K562 (cell line): Measurements from ENCODE around the gene ROM1. TPM values are rescaled to one million over a fixed set of nuclear protein-coding genes. Genes with fewer than 3 reads are reported as not detected.

ENCODE experiments used
- BCOR ChIP-seq: fragments of 450-650 bp; IDR thresholded peaks from 2 replicates; pipeline ENCODE4 v1.6.1; 2016
- BHLHE40 ChIP-seq: IDR thresholded peaks from 2 replicates; pipeline ENCODE4 v1.6.1; 2011; ENCODE audit warnings: low read length, improper control_type of control experiment
- CREB1 ChIP-seq, 2 experiments: sonication (generic) in 1 of 2; formaldehyde crosslinking in 1 of 2; IDR thresholded peaks; 2 replicates each; pipeline versions ENCODE4 v1.6.1 to v1.8.0; 2012 to 2022; ENCODE audit warnings: inconsistent platforms in 1 of 2, mild to moderate bottlenecking in 1 of 2, missing genetic modification reagents in 1 of 2, moderate library complexity in 1 of 2
- CTBP1 ChIP-seq: fragments of 450-650 bp; IDR thresholded peaks from 2 replicates; pipeline ENCODE4 v1.6.1; 2016; ENCODE audit warnings: borderline replicate concordance
- ETV1 ChIP-seq: fragments of 450-650 bp; conservative IDR thresholded peaks from 2 replicates; pipeline ENCODE4 v1.6.1; 2016; ENCODE audit warnings: missing genetic modification characterization, control low read depth, low read depth, missing compliant biosample characterization
- HMGN3 ChIP-seq: IDR thresholded peaks from 2 replicates; pipeline ENCODE4 v1.6.1; 2011; ENCODE audit warnings: borderline replicate concordance, low read depth, mild to moderate bottlenecking, mixed read lengths, low read length; ENCODE audit not compliant: insufficient read length; ENCODE audit errors: extremely low read depth
- MED1 ChIP-seq: sonication (generic); formaldehyde crosslinking; IDR thresholded peaks from 2 replicates; pipeline ENCODE4 v1.8.1; 2023; ENCODE audit warnings: missing genetic modification reagents, borderline replicate concordance
- MYNN ChIP-seq, 2 experiments: sonication (generic); formaldehyde crosslinking in 1 of 2; IDR thresholded peaks; 2 replicates each; pipeline versions ENCODE4 v1.5.0 to v1.6.1; 2016 to 2020; ENCODE audit warnings: antibody characterized with exemption in 1 of 2, missing genetic modification reagents in 1 of 2
- NFIX ChIP-seq: fragments of 250-450 bp; sonication (Bioruptor Pico); IDR thresholded peaks from 2 replicates; pipeline ENCODE4 v1.4.0; 2020; ENCODE audit warnings: low read depth, mild to moderate bottlenecking, moderate library complexity
- NR2C2 ChIP-seq, 2 experiments: fragments of 200-800 bp in 1 of 2; sonication (Bioruptor generic) in 1 of 2; sonication (generic) in 1 of 2; formaldehyde crosslinking in 1 of 2; IDR thresholded peaks; 2 replicates each; pipeline versions ENCODE4 v1.6.1 to v1.8.0; 2016 to 2022; ENCODE audit warnings: mild to moderate bottlenecking in 1 of 2, missing compliant biosample characterization in 1 of 2, missing genetic modification characterization in 1 of 2, missing genetic modification reagents in 1 of 2
- POLR2G ChIP-seq: fragments of 200-400 bp; formaldehyde crosslinking; IDR thresholded peaks from 2 replicates; pipeline ENCODE4 v1.6.1; 2017; ENCODE audit warnings: low read depth, mild to moderate bottlenecking, antibody characterized with exemption, low read length, moderate library complexity
- PTRF ChIP-seq: fragments of 450-650 bp; IDR thresholded peaks from 2 replicates; pipeline ENCODE4 v1.6.1; 2016; ENCODE audit warnings: mild to moderate bottlenecking, missing genetic modification characterization, missing compliant biosample characterization
- RNF2 ChIP-seq: sonication (generic); IDR thresholded peaks from 2 replicates; pipeline ENCODE4 v1.6.1; 2016
- SMARCE1 ChIP-seq: fragments of 450-650 bp; IDR thresholded peaks from 2 replicates; pipeline ENCODE4 v1.7.1; 2016; ENCODE audit warnings: mild to moderate bottlenecking
- ZKSCAN3 ChIP-seq: fragments of 250-450 bp; sonication (Bioruptor Pico); IDR thresholded peaks from 2 replicates; pipeline ENCODE4 v1.4.0; 2020
- ZNF184 ChIP-seq: sonication (generic); formaldehyde crosslinking; IDR thresholded peaks from 2 replicates; pipeline ENCODE4 v1.5.0; 2020; ENCODE audit warnings: missing genetic modification reagents
- ZNF41 ChIP-seq: fragments of 250-450 bp; sonication (Bioruptor Pico); conservative IDR thresholded peaks from 2 replicates; pipeline ENCODE4 v1.4.0; 2020; ENCODE audit warnings: mild to moderate bottlenecking
- polyA plus RNA-seq, 8 experiments: library from polyadenylated mRNA; depleted of rRNA in 4 of 8; stranded (reverse) in 5 of 8; unstranded in 3 of 8; fragments of >200 nt; fragmentation: Nextera tagmentation in 2 of 8; fragmentation: Illumina TruSeq in 1 of 8; extraction: Ambion mirVana in 2 of 8; extraction: Trizol in 1 of 8; gene quantifications; 2 replicates each; pipeline versions ENCODE4 v1.2.1 to v1.2.3, GENCODE V29; 2011 to 2014; ENCODE audit warnings: inconsistent platforms in 1 of 8, missing spikeins in 1 of 8
- total RNA-seq, 7 experiments: library from RNA; depleted of rRNA in 6 of 7; stranded (reverse); fragments of >200 nt in 6 of 7; fragmentation: Illumina TruSeq in 2 of 7; extraction: Trizol in 2 of 7; gene quantifications; 2 replicates each; pipeline versions ENCODE4 v1.2.1 to v1.2.3, GENCODE V29; 2011 to 2021; ENCODE audit warnings: low replicate concordance in 1 of 7
- TF ChIP-seq, protein P1 (sequence below): fragments of 450-650 bp; IDR thresholded peaks from 2 replicates; pipeline ENCODE4 v1.6.1; 2016; ENCODE audit warnings: low read depth
- TF ChIP-seq, protein P2 (sequence below): fragments of 250-450 bp; sonication (Bioruptor Pico); IDR thresholded peaks from 2 replicates; pipeline ENCODE4 v1.8.0; 2021; ENCODE audit warnings: mild to moderate bottlenecking, moderate library complexity

The ROM1 gene
- total and polyA plus RNA-seq, 9 of the 15 experiments (the other 6 are each of a cell fraction or from before 2014, with no cell fraction given) = 0.75 to 4.0 (median 2.6) TPM

DNA sequence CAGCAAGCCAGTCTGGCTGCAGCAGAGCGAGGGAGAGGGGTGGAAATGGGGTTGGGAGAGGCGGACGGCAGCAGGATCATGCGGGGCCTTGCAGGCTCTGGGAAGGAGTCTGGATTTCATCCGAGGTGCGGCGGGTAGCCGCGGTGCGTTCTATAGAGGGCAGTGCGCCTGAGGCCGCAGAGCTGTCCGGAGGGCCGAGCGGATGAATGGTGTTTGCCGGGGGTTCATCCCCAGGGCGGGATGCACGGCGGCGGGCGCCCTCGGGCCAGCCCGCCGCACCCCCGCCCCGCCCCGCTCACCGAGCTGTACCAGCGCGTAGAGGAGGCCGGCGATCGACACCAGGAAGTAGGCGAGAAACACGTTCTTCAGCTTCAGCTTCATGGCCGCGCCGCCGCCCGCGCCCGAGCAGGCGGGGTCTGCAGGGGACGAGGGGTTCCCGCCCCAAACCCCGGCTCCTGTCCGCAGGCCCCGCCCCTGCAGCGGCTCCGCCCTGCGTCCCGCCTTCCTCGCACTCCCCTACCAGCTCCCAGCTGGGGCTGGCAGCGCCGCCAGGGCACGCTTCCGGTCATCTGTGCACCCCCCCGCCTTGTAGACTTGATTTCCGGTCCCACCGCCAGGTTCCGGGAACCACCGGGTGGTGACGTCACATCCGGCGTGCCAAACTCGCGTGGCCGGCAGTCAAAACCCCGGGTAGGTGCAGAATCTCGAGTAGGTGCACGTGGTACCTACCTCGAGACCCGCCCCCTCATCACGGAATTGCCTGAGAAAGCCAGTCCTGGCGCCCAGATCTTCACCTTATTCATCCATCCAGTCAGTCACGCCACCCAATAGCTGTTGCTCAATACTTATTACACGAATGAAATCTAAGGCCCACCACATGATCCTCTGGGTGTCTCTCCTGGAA, 8.8 kb downstream of the ROM1 start, which contains the start of gene B3GAT3 (continued):
- peak; percentile 99 for TF ChIP-seq ETV1 (tag)
- TF ChIP-seq, protein P1, sequence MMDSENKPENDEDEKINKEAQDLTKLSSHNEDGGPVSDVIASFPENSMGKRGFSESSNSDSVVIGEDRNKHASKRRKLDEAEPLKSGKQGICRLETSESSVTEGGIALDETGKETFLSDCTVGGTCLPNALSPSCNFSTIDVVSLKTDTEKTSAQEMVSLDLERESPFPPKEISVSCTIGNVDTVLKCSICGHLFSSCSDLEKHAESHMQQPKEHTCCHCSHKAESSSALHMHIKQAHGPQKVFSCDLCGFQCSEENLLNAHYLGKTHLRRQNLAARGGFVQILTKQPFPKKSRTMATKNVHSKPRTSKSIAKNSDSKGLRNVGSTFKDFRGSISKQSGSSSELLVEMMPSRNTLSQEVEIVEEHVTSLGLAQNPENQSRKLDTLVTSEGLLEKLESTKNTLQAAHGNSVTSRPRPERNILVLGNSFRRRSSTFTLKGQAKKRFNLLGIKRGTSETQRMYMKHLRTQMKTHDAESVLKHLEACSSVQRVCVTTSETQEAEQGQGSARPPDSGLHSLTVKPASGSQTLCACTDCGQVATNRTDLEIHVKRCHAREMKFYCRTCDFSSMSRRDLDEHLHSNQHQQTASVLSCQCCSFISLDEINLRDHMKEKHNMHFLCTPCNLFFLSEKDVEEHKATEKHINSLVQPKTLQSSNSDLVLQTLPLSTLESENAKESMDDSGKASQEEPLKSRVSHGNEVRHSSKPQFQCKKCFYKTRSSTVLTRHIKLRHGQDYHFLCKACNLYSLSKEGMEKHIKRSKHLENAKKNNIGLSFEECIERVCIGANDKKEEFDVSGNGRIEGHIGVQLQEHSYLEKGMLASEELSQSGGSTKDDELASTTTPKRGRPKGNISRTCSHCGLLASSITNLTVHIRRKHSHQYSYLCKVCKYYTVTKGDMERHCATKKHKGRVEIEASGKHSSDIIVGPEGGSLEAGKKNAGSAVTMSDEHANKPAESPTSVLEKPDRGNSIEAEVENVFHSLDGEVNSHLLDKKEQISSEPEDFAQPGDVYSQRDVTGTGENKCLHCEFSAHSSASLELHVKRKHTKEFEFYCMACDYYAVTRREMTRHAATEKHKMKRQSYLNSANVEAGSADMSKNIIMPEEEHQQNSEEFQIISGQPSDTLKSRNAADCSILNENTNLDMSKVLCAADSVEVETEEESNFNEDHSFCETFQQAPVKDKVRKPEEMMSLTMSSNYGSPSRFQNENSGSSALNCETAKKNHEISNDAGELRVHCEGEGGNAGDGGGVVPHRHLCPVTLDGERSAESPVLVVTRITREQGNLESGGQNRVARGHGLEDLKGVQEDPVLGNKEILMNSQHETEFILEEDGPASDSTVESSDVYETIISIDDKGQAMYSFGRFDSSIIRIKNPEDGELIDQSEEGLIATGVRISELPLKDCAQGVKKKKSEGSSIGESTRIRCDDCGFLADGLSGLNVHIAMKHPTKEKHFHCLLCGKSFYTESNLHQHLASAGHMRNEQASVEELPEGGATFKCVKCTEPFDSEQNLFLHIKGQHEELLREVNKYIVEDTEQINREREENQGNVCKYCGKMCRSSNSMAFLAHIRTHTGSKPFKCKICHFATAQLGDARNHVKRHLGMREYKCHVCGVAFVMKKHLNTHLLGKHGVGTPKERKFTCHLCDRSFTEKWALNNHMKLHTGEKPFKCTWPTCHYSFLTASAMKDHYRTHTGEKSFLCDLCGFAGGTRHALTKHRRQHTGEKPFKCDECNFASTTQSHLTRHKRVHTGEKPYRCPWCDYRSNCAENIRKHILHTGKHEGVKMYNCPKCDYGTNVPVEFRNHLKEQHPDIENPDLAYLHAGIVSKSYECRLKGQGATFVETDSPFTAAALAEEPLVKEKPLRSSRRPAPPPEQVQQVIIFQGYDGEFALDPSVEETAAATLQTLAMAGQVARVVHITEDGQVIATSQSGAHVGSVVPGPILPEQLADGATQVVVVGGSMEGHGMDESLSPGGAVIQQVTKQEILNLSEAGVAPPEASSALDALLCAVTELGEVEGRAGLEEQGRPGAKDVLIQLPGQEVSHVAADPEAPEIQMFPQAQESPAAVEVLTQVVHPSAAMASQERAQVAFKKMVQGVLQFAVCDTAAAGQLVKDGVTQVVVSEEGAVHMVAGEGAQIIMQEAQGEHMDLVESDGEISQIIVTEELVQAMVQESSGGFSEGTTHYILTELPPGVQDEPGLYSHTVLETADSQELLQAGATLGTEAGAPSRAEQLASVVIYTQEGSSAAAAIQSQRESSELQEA = no peak
- TF ChIP-seq, protein P2, sequence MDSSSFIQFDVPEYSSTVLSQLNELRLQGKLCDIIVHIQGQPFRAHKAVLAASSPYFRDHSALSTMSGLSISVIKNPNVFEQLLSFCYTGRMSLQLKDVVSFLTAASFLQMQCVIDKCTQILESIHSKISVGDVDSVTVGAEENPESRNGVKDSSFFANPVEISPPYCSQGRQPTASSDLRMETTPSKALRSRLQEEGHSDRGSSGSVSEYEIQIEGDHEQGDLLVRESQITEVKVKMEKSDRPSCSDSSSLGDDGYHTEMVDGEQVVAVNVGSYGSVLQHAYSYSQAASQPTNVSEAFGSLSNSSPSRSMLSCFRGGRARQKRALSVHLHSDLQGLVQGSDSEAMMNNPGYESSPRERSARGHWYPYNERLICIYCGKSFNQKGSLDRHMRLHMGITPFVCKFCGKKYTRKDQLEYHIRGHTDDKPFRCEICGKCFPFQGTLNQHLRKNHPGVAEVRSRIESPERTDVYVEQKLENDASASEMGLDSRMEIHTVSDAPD (CRISPR knock-in tag) = no peak
- peak; percentile 91 for TF ChIP-seq CREB1 (IDR thresholded peaks at IDR 0.05)
- TF ChIP-seq CREB1 (CRISPR knock-in tag; IDR thresholded peaks at IDR 0.05) = peak; percentile 96
- no peak for TF ChIP-seq ZNF41 (CRISPR knock-in tag)
- TF ChIP-seq RNF2 = peak; percentile 75
- TF ChIP-seq NR2C2 (CRISPR knock-in tag; IDR thresholded peaks at IDR 0.05) = no peak
- TF ChIP-seq NR2C2 (tag; IDR thresholded peaks at IDR 0.05) = peak; percentile 82
- TF ChIP-seq ZKSCAN3 (CRISPR knock-in tag) = no peak
- no peak for TF ChIP-seq ZNF184 (CRISPR knock-in tag)
- TF ChIP-seq CTBP1 = peak; percentile 90
- TF ChIP-seq SMARCE1 = 0 out of 2 replicates have a peak, but pooled peaks have one; percentile 25
- peak; percentile 93 for TF ChIP-seq MYNN (IDR thresholded peaks at IDR 0.05)
- no peak for TF ChIP-seq MYNN (CRISPR knock-in tag; IDR thresholded peaks at IDR 0.05)
- no peak for TF ChIP-seq MED1 (CRISPR knock-in tag)
- TF ChIP-seq NFIX = no peak
- no peak for TF ChIP-seq PTRF (tag)
- TF ChIP-seq POLR2G = peak; percentile 93
- TF ChIP-seq BCOR = no peak
- TF ChIP-seq BHLHE40 = peak; percentile 83
- peak; percentile 90 for TF ChIP-seq HMGN3
